22Rv1 (cell line): ENCODE results near the gene STYK1.
"Not testable (repeated sequence)": the region's sequence is repeated elsewhere in the genome, so short reads cannot be mapped to it uniquely, and the experiment has no call there.

Experiments
- ZFX ChIP-seq: fragments of 450-650 bp; IDR thresholded peaks from 2 replicates; pipeline ENCODE4 v1.6.1; 2017; ENCODE audit warnings: antibody characterized with exemption, borderline replicate concordance
- TF ChIP-seq, protein P1 (sequence below): fragments of 450-650 bp; IDR thresholded peaks from 2 replicates; pipeline ENCODE4 v1.5.1; 2017; ENCODE audit warnings: mild to moderate bottlenecking

DNA sequence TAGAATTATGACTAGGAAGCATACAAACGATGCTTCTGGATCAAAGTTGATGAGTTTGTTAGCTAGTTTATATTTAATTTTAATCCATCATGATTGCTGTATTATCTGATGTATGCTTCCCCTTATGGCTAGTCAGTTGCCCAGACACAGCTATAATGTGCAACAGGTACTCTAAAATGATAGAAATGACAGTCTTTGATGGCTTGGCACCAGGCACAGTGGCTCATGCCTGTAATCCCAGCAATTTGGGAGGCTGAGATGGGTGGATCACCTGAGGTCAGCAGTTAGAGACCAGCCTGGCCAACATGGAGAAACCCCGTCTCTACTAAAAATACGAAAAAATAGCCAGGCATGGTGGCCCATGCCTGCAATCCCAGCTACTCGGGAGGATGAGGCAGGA is 62.6 kb downstream of the STYK1 start:
- TF ChIP-seq, protein P1, sequence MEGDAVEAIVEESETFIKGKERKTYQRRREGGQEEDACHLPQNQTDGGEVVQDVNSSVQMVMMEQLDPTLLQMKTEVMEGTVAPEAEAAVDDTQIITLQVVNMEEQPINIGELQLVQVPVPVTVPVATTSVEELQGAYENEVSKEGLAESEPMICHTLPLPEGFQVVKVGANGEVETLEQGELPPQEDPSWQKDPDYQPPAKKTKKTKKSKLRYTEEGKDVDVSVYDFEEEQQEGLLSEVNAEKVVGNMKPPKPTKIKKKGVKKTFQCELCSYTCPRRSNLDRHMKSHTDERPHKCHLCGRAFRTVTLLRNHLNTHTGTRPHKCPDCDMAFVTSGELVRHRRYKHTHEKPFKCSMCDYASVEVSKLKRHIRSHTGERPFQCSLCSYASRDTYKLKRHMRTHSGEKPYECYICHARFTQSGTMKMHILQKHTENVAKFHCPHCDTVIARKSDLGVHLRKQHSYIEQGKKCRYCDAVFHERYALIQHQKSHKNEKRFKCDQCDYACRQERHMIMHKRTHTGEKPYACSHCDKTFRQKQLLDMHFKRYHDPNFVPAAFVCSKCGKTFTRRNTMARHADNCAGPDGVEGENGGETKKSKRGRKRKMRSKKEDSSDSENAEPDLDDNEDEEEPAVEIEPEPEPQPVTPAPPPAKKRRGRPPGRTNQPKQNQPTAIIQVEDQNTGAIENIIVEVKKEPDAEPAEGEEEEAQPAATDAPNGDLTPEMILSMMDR: not testable (repeated sequence)
- not testable (repeated sequence) for TF ChIP-seq ZFX
